Endometrium (tissue), 2 donors: ENCODE results near the gene NECAB3.
"Not testable (repeated sequence)": the region's sequence is repeated elsewhere in the genome, so short reads cannot be mapped to it uniquely, and the experiment has no call there.

ENCODE experiments used
- FAIRE-seq: peaks from 2 replicates; lab custom pipeline; 2012; peaks lifted over from hg19 to GRCh38; lab: Jason Lieb, UNC
- donor health status: control.
- donor health status: control.

The NECAB3 gene

DNA sequence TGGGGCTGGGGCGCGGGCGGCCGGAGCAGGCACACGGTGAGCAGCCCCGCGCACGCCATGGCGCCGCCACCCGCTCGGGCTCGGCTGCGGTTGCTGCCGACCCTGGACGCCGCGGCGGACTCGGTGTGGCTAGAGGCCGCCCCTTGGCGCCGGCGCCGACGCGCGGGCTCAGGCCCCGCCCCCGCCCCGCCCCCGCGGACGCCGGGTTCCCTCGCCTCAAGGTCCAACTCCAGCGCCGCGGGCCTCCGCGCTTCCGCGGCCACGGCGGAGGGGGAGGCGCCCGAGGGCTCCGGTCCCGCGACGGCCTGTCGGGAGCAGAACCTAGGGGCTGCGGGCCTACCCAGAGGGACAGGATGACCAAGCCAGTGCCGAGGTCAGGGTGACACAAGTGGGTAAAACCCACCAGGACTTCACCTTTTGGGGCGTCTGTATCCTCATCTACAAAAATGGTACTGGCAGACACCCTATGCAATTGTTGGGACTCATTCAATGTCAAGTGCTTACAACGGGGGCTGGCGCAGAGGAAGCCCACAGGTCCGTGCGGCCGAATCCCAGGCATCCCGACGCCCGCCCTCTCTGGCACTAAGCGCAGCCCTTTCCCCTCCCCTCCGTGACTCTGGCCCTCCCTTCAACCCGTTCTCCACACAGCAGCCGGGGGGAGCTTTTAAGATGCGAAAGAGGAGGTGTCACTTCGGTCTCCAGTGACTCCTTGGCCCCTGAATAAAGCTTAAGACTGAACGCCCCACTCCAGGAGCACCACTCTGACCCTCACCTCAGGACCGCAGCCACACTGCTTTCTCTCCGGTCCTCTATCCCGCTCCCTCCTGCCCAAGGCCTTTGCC, at the start of gene NECAB3:
TSS of gene NECAB3 (minus strand) at position 135 of the 842 bp plus-strand sequence. CDS start at position 59, 76 bp downstream.
- FAIRE-seq, result no peak

DNA sequence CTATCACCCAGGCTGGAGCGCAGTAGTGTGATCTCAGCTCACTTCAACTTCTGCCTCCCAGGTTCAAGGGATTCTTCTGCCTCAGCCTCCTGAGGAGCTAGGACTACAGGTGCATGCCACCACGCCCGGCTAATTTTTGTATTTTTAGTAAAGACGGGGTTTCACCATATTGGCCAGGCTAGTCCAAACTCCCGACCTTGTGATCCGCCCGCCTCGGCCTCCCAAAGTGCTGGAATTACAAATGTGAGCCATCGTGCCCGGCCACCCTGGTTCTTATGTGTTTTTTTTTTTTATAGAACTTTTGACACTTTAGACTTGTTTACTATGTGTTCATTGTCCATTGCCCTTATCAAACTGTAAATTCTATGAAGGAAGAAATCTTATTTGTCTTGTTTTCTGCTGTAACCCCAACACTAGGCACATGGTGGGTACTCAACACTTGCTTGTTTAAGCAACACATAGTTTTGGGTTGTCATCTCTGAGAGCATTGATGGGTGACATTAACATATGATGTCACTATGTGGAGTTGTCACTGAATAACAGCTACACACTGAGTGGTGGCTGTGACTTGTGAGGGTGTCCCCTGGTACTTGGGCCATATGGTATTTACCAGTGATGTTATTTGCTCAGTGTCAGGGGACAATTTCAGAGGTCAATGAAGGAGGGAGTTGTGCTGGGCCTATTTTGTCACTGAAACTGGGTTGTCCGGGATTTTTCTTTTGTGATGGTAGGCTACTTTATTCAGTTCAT, 47.3 kb upstream of the NECAB3 start:
- FAIRE-seq, result no peak

DNA sequence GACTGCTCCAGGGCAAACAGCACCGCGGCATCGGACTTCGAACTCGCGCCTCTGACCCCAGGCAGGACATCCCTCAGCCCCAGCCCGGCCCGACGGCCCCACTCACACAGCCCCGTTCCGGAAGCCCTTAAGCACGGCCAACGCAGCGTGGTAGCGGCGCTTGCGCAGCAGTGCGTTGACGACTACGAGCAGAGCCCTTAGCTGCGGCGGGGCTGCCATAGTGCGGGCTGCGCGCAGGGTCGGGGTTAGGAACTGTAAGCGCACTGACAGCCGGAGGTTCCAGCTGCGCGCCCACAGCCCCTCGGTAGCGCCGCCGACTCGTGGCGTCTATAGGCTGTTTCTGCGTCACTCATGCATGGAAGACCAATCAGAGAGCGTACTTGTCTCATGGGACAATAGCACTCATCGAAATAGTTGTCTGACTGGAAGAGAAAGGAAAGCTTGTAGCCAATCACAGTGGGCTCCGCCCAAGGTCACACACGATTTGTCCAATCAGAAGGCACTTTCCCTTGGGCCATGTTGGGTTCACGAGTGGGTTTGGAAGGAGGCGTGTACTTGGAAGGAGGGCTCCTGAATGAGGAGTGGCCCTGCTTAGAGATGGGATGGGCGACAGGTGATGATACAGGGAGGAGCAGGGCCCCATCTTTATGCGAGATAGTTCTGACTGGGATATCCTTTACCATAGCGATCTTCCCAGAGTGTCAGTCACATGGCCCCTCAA, 45.9 kb upstream of the NECAB3 start, which contains the start of gene PXMP4:
TSS of gene PXMP4 (minus strand) at position 322 of the 721 bp plus-strand sequence. CDS start at position 219, 103 bp downstream.
- FAIRE-seq, result peak; percentile 98

- no peak for FAIRE-seq
Measured at GRCh38 chr20:33719277-33719988, 45.2 kb upstream of the NECAB3 start.

GRCh38 chr20:33716498-33716897, 42.3 kb upstream of the NECAB3 start:
- no peak for FAIRE-seq

DNA sequence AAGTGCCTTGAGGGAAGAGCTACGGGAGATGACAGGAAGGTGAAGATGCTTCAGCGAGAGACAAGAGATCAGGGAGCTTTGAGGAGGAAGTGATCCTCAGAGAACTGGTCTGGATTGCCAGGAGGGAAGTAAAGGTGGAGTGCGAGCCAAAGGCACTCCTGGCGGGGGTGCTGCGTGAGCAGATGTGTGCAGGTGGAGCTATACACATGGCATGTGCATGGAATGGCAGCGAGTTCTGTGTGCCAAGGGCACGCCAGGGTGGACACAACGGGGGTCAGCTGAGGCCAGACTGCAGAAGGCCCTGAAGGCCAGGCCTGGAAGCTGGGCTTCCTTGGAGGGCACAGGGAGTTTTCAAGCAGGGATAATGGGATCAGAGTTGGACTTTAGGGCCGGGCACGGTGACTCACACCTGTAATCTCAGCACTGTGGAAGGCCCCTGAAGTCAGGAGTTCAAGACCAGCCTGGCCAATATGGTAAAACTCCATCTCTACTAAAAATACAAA, 39.7 kb upstream of the NECAB3 start:
- no peak for FAIRE-seq

DNA sequence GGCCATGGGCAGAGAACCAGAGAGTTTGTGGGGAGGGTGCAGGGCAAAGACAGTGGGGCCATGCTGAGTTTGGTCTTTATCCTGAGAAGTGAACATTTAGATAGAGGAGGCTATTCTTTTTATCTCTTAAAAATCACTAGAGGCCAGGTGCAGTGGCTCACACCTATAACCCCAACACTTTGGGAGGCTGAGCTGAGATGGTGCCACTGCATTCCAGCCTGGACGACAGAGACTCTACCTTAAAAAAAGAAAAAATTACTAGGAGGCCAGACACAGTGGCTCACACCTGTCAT, 37.2 kb upstream of the NECAB3 start:
- FAIRE-seq, result no peak

GRCh38 chr20:33710681-33711445, 36.6 kb upstream of the NECAB3 start:
- FAIRE-seq, result no peak

- no peak for FAIRE-seq
Measured at GRCh38 chr20:33709905-33710541, 35.8 kb upstream of the NECAB3 start.

- FAIRE-seq, result no peak
Measured at GRCh38 chr20:33709398-33709797, 35.2 kb upstream of the NECAB3 start.

GRCh38 chr20:33707668-33708067, 33.4 kb upstream of the NECAB3 start:
- FAIRE-seq, result no peak

GRCh38 chr20:33704197-33704924, 30.1 kb upstream of the NECAB3 start:
- no peak for FAIRE-seq

GRCh38 chr20:33703498-33704137, 29.4 kb upstream of the NECAB3 start:
- no peak for FAIRE-seq

DNA sequence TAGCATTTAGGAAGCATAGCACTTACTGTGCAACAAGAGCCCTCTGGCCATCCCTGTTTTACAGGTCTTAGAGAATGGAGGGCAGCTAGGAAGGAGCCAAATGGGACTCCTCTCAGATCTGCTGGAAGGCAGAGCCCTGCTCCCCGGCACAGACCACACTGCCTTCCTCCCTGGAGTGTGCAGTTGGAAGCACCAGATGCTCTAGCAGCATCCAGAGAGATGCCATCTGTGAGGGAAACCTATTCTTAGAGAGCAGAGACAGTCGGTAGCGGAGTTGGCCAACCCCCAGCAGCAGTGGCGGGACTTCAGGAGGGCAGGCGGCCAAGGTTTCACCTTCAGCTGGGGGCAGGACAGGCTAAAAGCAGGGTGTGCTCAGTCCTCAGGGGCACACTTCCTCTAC, 28.6 kb upstream of the NECAB3 start:
- no peak for FAIRE-seq

GRCh38 chr20:33701629-33702450, 27.6 kb upstream of the NECAB3 start:
- FAIRE-seq, result no peak

DNA sequence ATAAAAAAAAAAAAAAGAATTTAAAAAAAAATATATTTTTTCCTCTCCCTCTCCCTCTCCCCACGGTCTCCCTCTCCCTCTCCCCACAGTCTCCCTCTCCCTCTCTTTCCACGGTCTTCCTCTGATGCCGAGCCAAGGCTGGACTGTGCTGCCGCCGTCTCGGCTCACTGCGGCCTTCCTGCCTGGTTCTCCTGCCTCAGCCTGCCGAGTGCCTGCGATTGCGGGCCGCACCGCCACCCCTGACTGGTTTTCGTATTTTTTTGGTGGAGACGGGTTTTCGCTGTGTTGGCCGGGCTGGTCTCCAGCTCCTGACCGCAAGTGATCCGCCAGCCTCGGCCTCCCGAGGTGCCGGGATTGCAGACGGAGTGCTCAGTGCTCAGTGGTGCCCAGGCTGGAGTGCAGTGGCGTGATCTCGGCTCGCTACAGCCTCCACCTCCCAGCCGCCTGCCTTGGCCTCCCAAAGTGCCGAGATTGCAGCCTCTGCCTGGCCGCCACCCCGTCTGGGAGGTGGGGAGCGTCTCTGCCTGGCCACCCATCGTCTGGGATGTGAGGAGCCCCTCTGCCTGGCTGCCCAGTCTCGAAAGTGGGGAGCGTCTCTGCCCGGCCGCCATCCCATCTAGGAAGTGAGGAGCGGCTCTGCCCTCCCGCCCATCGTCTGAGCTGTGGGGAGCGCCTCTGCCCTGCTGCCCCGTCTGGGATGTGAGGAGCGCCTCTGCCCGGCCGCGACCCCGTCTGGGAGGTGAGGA, 26.6 kb upstream of the NECAB3 start:
- not testable (repeated sequence) for FAIRE-seq

DNA sequence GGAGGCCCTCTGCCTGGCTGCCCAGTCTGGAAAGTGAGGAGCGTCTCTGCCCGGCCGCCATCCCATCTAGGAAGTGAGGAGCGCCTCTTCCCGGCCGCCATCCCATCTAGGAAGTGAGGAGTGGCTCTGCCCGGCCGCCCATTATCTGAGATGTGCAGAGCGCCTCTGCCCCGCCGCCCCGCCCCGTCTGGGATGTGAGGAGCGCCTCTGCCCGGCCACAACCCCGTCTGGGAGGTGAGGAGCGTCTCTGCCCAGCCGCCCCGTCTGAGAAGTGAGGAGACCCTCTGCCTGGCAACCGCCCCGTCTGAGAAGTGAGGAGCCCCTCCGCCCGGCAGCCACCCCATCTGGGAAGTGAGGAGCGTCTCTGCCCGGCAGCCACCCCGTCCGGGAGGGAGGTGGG, 24.7 kb upstream of the NECAB3 start:
- FAIRE-seq, result not testable (repeated sequence)

- FAIRE-seq, result no peak
Measured at GRCh38 chr20:33697129-33697528, 22.9 kb upstream of the NECAB3 start.
